ENCODE measurements around the gene HDGFL2.

- TF ChIP-seq YY1 (IDR thresholded peaks at IDR 0.05; ENCODE audit: extremely low read depth, insufficient replicate concordance, low read depth, low read length) (no peak), POLR2A (IDR thresholded peaks at IDR 0.05; ENCODE audit: borderline replicate concordance, extremely low read depth, insufficient read depth, insufficient read length) (no peak), SIN3A (IDR thresholded peaks at IDR 0.05; ENCODE audit: low read depth) (no peak)
- TF ChIP-seq, protein P1, sequence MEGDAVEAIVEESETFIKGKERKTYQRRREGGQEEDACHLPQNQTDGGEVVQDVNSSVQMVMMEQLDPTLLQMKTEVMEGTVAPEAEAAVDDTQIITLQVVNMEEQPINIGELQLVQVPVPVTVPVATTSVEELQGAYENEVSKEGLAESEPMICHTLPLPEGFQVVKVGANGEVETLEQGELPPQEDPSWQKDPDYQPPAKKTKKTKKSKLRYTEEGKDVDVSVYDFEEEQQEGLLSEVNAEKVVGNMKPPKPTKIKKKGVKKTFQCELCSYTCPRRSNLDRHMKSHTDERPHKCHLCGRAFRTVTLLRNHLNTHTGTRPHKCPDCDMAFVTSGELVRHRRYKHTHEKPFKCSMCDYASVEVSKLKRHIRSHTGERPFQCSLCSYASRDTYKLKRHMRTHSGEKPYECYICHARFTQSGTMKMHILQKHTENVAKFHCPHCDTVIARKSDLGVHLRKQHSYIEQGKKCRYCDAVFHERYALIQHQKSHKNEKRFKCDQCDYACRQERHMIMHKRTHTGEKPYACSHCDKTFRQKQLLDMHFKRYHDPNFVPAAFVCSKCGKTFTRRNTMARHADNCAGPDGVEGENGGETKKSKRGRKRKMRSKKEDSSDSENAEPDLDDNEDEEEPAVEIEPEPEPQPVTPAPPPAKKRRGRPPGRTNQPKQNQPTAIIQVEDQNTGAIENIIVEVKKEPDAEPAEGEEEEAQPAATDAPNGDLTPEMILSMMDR (IDR thresholded peaks at IDR 0.05 in 2 of 3, conservative IDR thresholded peaks at IDR 0.05 in 1 of 3; ENCODE audit: borderline replicate concordance in 1 of 3, insufficient read depth in 1 of 3, low read depth in 2 of 3, low read length in 2 of 3) = no peak
These were observed 15.5 kb downstream of the HDGFL2 start for GRCh38 chr19:4487572-4487971.
